ENCODE data around the gene TUBB4B.

The TUBB4B gene

DNA sequence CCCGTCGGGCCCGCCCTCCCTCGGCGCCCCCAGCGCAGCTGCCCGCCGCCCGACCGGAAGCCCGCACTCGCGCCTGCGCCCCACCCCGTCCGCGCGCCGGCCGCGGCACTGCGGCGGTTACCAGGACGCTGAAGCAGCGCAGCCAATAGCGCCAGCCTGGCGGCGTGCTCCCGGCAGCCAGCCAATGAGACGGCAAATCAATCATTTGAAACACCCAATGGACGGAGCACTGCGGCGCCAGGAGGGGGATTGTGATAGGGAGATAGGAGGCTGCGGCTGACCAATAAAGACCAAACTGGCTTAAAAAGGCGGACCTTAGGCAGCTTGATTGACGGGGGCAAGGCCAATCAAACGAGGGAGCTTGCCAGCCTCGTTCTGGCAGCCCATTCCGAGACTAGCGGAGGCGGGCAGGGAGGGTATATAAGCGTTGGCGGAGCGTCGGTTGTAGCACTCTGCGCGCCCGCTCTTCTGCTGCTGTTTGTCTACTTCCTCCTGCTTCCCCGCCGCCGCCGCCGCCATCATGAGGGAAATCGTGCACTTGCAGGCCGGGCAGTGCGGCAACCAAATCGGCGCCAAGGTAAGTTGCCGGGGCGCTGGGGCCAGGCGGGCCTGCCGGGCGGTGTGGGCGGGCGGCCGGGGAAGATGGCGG is at the start of gene TUBB4B:
TUBB4B (plus strand) TSS at position 447 of the 649 bp plus-strand sequence; CDS start at position 521, 74 bp downstream.
- DNase-seq = peak; percentile 92 to 99

DNA sequence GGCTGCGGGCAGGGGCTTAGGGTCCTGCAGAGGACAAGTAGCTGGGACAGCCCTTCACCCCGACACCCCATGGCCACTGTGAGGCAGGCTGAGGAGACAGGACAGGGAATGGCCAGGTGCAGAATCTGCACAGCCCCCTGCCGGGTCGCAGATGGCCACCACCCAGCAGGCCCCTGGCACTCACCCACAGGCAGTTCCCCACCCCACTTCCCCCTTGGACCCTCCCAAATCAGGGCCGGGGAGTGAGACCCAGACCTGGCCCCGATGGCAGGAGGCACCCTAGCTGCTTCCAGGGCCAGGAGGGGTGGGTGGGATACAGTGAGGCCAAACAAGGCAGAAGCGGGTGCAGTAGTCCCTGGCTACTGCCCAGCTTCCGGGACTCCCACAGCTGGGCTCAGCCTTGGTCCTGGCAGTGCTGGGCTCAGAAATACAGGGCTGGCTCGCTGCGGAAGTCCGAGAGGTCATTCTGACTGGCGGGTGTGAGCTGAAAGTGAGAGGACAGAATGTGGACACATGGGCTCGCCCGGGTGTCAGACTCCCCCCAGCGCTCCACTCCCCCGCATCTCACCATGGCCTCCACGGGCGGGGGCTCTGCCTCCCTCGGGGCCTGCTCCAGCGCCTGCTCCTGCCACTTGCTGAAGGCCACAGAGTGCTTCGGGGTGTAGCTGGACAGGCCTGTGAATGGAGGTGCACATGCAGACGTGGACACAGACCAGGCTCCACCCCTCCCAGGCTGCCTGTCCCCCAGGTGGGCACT is 49.2 kb upstream of the TUBB4B start:
- DNase-seq = no peak

DNA sequence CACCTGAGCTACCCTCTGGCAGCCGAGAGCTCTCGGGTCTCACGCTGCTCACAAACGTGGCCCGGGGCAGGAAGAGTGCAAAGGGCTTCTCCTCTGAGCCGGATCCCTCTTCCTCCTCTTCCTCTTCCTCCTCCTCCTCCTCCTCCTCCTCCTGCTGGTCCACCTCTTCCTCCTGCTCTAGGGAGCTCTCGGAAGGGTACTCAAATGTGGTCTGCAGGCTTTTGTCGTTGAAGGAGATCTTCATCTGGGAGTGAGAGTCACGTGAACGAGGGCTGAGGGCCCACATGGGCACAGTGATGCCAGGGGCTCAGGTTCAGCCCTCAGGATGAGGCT is 48.7 kb upstream of the TUBB4B start:
- no peak for DNase-seq

DNA sequence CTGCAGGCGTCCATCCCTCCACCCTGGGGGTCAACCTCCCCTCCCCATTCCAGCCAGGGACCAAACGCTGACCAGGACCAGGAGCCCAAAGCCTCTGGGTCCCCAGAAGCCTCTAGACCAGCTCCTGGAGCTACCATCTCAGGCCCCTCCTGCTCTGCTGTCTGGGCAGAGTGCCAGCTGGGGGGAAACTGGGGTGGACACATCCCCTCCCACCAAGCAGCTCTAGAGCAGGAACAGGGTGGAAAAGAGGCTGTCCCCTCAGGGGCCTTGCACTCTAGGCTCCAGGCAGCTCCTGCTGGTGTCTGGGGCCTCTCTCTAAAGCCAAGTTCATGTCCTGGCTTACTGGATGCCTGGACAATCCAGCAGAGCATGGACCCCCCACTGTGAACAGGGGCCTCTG is 48.2 kb upstream of the TUBB4B start:
- DNase-seq = no peak

DNA sequence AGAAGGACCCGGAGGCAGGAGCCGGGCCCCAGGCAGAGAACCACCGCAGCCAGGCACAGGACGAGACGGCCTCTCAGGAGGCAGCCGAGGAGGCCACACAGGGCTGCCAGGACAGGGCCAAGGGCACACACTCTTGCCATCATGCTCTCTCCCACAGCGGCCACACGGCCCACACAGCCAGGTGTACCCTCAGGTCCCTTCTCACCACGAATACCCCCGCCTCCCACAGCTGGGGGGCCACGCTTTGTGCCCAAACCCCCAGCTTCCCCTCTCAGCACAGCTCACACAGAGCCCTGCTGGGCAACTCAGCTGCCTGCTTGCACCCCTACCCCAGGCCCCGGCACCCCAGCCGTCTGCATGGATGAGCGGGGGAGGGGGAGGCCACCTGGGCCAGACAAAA is 47.3 kb upstream of the TUBB4B start:
- DNase-seq = no peak

DNA sequence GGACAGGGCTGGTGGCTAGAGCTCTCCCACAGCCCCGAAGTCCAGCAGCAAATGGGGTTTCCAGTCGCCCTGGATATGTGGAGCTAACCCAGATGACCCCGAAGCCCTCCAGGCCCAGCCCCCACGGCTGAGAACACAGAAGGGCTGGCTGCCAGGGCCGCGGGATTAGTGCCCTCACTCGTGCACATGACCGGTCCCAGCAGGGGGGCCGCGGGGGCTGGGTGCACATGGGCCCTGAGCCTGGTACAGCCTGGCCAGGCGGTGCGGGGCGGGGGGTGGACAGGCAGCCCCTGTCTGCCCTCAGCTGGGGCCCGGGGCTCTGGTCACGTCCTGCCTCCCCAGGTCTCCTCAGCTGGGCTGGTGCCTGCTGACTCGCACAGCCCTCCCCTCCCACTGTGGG is 46.7 kb upstream of the TUBB4B start:
- DNase-seq = no peak

DNA sequence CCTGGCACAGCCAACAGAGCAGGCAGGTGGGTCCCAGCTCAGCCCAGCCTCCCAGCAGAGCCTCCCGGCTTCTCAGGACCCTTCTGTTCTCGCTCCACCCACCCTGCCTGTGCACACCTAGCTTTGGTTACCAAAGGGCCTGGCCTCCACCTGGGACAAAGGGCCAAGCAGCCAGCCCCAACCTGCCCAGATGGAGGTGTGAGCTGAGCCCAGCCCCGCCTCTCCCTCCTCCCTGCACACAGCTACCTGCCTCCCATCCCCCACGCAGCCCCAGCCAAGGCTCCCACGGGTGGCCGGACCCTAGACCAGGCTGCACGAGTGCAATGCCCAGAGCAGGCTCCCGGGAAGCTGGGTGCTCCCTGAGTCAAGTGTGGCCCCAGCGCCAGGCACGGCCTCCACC is 46.2 kb upstream of the TUBB4B start:
- DNase-seq = no peak

DNA sequence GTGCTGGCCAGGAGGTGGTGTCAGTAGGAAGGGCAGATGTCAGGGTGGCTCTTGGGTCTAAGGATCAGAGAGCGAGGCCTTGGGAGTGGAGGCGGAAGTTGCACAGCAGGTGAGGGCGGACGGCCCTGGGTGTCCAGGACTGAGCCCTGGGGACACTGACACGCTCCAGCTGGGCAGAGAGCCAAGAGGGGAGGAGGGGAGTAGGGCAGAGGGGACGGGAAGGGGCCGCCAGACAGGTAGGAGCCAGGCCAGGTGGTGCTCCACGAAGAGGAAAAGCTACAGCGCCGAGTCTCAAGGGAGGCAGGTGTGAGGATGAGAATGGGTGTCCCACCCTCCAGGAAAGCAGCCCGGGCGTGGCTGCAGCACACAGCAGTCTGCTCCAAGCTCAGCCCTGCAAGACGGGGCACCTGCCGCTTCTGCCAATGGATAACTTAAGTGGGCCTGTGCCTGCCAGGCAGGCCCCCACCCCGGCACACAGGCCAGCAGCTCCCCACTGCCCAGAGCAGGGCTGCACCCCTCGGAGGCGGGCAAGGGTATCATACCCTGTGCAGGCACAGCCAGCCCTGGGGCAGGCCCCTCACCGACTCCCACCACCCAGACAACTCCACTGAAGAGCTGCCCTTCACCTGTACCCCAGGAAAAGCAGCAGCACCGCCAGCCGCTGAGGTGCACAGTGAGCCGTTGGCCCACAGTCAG is 45.4 kb upstream of the TUBB4B start:
- DNase-seq = no peak

DNA sequence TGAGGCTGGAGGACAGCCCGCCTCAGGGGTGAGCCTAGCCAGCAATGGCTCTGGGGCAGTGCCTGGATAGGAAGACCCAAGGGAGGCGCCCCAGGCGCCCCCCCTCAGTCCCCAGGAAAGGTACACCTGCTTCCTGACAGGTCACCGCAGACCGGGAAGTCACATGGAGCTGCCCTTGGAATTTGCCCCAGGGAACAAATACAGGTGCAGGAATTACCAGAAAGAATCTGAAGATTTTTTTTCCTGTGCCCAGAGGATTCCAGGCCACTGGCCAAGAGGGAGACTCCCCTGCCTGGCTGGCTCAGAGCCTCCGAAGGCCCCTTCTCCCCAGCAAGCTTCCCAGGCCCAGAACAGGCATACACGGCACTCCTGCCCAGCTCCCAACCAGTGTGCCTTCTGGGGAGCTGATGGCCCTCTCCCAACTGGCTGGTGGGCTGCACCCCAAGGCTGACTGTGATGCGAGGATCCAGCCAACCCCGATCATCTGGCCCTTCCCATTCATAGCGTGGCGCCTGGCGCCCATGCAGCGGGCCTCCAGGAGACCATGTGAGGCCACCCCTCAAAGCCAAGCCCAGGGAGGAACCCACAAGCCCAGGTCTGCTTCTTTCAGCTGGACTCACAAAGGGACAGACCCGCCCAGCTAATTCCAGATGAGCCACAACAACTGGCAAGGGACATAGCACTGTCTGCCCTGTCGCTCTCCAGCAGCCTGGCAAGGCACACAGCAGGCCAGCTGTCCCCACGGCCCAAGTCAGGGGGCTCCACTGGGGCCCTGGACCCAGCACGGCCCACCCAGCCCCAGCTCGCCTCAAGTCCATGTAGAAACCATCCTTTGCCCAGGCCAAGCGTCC is 42.8 kb upstream of the TUBB4B start:
- DNase-seq = no peak

DNA sequence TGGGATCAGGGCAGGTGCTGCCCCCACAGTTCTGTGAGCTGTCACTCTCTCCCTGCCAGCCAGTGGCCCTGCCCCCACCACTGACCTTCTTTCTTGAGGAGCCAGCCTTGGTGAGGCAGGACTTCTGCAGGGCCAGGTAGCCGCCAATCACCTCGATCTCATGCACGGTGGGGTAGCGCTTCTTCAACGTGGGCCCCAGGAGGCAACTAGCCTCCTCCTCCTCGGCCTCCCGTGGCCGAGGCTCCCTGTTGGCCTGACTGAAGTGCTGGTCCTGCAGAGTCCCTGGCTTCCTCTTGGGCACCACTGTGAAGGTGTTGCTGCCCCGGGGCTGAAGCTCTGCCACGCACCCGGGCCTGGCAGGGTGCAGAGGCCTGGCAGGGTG is 42.2 kb upstream of the TUBB4B start:
- DNase-seq = no peak

DNA sequence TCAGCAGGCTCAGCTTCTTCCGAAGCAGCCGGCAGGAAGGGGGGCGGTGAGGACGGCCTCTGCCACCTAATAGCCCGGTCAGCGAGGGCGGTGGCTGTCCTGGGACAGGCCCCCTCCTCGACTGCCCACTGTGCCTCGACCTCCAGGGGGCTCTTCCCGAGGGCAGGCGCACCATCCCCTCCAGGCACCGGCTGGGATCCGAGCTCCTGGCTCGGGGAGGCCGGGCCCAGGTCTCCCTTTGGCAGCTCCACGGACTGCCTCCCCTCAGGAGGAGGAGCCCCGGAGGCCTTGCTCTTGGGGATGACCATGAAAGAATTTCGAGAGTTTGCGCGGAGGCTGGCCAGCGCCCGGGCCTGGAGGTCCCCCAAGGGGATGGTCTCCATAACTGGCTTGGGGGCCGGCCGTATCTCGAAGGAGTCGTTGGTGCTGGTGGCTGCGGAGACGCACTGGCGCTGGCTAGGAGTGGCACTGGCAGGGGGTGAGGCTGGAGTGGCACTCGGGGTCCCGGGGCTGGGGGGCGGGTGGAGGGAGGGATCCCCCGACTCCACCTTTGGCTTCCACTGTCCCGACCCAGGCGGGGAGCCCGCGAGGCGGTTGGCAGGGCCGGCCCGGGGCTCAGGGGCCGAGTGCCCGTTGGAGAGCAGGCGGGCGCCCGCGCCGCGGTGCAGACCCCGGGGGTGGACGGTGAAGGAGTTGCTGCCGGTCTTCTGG is 41.5 kb upstream of the TUBB4B start:
- no peak for DNase-seq

DNA sequence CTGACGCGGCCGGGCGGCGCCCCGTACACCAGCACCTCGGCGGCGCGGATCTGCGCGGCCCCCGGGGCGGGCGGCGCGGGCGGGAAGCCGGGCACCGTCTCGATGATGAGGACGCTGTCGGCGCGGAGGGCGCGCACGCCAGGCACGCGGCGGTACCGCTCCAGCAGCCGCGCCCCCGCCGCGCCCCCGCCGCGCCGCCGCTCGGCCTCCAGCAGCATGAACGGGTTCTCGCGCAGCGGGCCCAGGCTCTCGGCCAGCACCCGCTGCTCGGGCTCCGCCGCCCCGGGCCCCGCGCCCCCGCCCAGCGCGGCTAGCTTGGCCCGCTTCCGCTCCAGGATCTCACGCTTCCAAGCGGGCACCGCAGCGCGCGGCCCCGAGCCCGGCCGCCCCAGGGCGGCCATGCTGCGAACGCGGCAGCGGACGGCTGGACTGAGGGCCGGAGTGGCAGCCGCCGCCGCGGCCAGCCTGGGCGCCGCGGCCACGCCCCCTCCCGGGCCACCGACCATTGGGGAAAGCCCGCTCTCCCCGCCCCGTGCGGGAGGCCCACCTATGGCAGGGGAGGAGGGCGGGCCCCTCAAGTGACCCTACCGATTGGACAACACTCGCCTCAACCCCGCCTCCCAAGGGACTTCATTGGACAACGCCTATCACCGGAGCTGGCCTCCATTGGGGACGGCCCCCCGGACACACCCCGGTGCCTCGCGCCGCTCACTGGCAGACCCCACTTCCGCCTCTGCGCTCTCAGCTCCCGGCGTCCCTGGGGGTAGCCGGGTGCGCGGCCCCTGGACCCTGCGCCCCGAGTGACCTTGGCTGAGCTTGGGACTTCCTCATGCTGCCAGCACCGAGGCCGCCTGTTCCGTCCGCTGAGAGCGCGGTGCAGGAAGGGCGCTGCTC is 40.5 kb upstream of the TUBB4B start, which contains the start of gene TPRN:
TPRN (minus strand) TSS at position 431 of the 894 bp plus-strand sequence; CDS start at position 401, 30 bp downstream.
- peak; percentile 96 to 99 for DNase-seq

DNA sequence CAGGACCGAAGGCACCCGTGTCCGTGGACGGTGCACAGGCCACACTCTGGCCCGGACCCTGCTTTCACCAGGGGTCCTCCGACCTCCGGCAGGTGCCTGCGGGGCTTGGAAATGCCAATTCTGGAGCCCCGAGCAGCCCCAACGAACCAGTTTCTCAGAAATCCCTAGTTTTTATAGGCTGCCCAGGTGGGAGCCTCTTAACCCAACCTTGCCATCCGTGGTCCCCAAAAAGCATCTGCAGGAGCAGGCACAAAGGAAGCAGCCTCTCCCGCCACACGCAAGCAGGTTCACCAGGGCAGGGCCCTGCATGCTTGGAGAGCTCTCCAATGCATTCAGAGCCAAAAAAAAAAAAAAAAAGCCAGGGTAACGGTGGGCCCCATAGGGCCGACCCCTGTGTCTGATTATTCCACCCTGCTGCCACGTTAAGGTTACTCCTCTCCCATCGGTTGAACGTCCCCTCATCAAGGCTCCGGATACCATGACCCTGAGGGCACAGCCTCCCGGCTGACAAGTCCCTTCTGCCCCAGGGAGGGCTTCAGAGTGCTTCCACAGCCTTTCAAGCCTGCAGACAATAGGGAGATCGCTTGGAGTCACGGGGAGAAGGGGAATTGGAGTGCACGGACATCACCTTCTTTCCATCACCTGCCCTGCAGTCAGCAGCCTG is 39.8 kb upstream of the TUBB4B start:
- DNase-seq = no peak

DNA sequence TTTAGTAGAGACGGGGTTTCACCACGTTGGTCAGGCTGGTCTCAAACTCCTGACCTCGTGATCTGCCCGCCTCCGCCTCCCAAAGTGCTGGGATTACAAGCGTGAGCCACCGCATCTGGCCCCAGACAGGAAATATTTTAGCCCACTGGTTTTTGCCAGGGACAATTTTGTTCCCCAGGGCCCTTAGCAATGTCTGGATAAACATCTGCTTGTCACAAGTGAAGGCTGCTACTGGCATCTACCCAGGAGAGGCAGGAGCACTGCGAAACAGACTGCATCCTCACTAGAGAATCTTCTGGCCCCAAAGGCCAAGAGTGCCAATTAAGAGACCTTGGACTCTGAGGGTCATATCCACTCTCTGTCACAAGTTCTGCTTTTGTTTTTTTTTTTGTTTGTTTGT is 38.1 kb upstream of the TUBB4B start:
- DNase-seq = no peak

DNA sequence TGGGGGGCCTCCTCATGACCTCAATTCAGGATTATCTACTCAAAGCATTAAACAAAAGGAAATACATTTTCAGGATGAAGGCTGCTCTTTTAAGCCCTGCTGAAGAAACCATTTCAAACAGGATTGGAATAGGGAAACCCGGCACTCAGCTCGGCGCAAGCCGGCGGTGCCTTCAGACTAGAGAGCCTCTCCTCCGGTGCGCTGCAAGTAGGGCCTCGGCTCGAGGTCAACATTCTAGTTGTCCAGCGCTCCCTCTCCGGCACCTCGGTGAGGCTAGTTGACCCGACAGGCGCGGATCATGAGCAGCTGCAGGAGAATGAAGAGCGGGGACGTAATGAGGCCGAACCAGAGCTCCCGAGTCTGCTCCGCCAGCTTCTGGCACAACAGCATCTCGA is 36.4 kb upstream of the TUBB4B start:
- no peak for DNase-seq

DNA sequence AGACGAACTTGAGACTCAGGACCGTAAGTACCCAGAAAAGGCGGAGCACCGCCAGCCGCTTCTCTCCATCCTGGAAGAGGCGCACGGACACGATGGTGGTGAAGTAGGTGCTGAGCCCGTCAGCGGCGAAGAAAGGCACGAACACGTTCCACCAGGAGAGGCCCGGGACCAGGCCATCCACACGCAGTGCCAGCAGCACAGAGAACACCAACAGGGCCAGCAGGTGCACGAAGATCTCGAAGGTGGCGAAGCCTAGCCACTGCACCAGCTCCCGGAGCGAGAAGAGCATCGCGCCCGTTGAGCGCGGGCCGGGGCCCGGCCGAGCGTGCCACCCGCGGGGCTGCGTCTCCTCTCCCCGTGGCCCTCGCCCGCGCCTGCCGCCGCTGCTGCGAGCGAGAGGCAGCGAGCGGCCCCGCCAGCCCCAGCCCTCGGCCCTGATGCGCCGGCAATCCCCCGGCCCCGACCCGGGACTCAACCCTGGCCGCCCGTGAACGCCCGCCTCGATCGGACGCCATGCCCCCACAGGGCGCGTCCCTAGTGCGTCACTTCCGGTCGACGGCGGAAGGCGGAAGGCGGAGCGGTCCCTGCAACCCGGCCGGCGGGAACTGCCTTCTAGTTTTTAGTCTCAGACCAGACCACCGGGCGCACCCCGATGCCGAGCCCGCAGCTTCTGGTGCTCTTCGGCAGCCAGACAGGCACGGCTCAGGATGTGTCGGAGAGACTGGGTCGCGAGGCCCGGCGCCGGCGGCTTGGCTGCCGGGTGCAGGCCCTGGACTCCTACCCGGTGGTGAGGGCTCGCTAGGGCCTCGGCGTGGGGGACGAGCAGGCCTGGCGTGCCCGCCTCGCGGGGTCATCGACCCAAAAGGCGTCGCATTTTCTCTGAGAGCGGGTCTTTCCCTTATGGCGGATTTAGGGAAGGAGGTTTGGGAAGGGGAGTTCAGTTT is 35.7 kb upstream of the TUBB4B start, which contains the start of the genes NDOR1 and TMEM203:
NDOR1 (plus strand) TSS at position 575 of the 944 bp plus-strand sequence; CDS start at position 653, 78 bp downstream.
TMEM203 (minus strand) TSS at position 523 of the 944 bp plus-strand sequence; CDS start at position 289, 234 bp downstream.
- DNase-seq = peak; percentile 88 to 94

DNA sequence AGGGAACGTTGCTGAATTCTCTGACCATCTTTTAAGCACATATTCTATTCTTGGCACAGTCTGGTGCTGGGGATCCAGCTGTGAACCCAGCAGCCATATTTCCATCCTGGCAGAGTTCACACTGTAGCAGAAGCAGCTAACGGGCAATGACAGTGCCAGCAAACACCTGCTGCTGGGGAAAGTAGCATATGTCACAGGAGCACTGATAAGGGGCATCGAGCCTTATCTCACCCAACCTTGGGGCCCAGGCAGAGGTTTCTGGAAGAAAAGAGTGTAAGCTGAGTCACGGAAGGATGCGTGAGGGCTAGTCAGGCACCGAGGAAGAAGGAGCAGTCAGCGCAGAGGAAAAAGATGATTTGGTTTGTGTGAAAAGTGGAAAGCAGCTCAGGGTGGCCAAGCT is 34.5 kb upstream of the TUBB4B start:
- DNase-seq = no peak

DNA sequence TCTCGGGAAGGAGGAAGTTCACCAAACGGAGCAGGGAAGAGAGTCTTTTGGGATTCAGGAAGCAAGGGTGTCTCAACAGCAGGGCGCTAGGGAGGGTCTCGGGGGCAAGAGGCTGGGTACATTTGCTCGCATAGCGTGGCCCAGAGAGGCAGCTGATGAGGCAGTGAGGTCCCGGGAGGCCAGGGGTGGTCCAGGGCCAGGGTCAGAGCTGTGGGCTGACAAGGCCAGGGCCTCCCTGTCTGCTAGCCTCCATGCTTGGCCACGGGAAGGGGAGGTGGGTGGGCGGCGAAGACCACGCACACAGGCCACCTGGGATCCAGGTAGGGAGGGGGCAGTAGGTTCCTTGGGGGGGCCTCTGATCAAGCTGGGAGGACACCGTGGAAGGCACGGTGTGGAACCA is 29.6 kb upstream of the TUBB4B start:
- no peak for DNase-seq

DNA sequence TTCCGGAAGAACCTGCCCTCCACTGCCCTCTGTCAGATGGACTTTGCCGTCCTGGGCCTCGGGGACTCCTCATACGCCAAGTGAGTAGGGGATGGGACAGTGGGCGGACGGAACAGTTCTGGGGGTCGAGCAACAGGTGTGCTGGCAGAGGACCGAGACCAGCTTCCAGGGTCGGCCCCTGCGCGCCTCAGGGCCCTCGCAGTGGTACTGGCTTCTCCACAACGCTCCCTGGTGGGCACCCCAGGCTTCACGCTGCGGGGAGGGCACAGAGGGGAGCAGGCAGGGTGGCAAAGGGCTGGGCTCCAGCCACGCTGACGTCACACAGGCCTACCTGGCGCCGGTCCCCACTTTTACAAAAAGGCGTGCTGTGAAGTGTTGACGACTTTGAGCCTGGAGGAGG is 28.6 kb upstream of the TUBB4B start:
- DNase-seq = no peak
